NB4 (cell line): Measurements from ENCODE around the gene NEMP2.

ENCODE experiments used
- DNase-seq: peaks from one replicate; pipeline ENCODE4 v3.0.0; 2010; ENCODE audit warnings: low read depth
- H3K4me3 ChIP-seq: one replicate; pipeline ENCODE4 v1.5.1; 2011; ENCODE audit warnings: mild to moderate bottlenecking, low read depth, low read length, moderate library complexity
- CTCF ChIP-seq: IDR thresholded peaks from one replicate; pipeline ENCODE4 v1.5.1; 2012; ENCODE audit warnings: low read depth, low read length
- MYC ChIP-seq: IDR thresholded peaks from 2 replicates; pipeline ENCODE4 v1.6.1; 2011; ENCODE audit warnings: low read depth, low read length
- POLR2A ChIP-seq: IDR thresholded peaks from 2 replicates; pipeline ENCODE4 v1.6.1; 2011; ENCODE audit warnings: mild to moderate bottlenecking; ENCODE audit not compliant: insufficient read length; ENCODE audit errors: extremely low read depth
- TF ChIP-seq, protein P1 (sequence below): IDR thresholded peaks from 2 replicates; pipeline ENCODE4 v1.6.1; 2011; ENCODE audit warnings: low read depth, low read length

The NEMP2 gene

GRCh38 chr2:190507135-190507534 is 27.4 kb downstream of the NEMP2 start:
- DNase-seq = no peak
- TF ChIP-seq POLR2A = no peak
- no peak for TF ChIP-seq MYC
- no peak for TF ChIP-seq CTCF
- TF ChIP-seq, protein P1, sequence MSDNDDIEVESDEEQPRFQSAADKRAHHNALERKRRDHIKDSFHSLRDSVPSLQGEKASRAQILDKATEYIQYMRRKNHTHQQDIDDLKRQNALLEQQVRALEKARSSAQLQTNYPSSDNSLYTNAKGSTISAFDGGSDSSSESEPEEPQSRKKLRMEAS = no peak
- no peak overlapping the region for H3K4me3 ChIP-seq

GRCh38 chr2:190506666-190507065 is 27.9 kb downstream of the NEMP2 start:
- H3K4me3 ChIP-seq = no peak overlapping the region
- no peak for DNase-seq
- TF ChIP-seq MYC (no peak), POLR2A (no peak), CTCF (no peak)
- TF ChIP-seq, protein P1 = no peak

- no peak for TF ChIP-seq POLR2A
- no peak for TF ChIP-seq CTCF
- TF ChIP-seq, protein P1 = no peak
- no peak for TF ChIP-seq MYC
- H3K4me3 ChIP-seq = no peak overlapping the region
- no peak for DNase-seq
Observed at GRCh38 chr2:190505696-190506095, 28.8 kb downstream of the NEMP2 start.

DNA sequence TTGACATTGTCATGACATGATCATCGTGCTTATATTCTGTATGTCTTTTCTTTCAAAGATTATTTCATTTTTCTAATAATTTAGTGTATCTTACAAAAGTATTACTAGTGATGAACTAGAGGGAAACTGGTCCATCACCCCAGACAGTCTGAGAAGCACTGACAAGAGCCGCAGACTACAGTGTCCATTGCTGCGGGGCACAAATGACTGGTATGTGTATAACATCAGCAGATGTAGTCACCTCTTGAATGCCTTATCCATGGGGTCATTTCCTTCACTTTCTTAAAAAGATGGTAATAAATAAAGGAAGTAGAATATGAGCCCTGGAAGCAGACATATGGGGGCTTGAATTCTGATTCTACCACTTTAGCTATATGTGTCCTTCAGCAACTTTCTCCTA is 29.6 kb downstream of the NEMP2 start:
- no peak for TF ChIP-seq CTCF
- no peak for TF ChIP-seq MYC
- TF ChIP-seq, protein P1 = no peak
- no peak for TF ChIP-seq POLR2A
- DNase-seq = no peak

DNA sequence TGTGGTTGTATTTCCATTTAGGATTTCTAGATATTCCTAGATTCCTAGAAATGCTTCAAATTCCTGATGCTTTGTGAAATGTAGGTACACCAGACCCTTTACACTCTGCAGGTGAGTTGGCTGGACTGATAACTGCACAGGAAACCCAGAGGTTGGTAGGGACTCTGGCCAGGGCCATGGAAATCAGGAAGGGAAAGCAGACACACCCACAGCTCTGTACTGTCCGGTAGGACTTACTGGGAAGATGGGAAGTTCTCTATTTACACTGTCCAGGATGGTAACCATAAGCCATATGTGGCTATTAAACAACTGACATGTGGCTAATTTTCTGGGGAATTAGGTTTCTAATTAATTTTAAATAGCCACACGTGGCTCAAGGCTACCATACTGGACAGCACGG is 31.4 kb downstream of the NEMP2 start:
- no peak for DNase-seq
- TF ChIP-seq, protein P1 = no peak
- TF ChIP-seq CTCF (no peak), POLR2A (no peak), MYC (no peak)
- no peak overlapping the region for H3K4me3 ChIP-seq

More for the DNA sequence above, 29.6 kb downstream of the NEMP2 start:
- no peak overlapping the region for H3K4me3 ChIP-seq
